ENCODE results near the gene ICA1. TPM values are rescaled to one million over a fixed set of nuclear protein-coding genes. Genes with fewer than 3 reads are reported as not detected.

Gene ICA1
- total and polyA plus RNA-seq, 2 of the 4 experiments (the other 2 are of a cell fraction), result not detected

DNA sequence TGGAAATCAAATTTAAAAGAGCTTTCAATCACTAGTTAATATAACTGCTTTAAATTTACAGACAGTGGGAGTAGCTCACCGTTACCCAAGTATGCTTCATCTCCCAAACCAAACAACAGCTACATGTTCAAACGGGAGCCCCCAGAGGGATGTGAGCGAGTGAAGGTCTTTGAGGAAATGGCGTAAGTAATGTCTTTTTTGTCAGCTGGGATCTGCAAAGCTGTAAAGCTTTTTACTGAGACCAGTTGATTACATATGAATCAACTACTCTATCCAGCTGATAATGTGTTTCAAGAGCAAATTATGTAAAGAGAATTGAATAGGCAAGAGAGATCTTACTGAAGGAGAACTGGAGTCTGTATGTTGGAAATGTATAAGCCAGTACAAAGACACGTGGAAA, 177.1 kb downstream of the ICA1 start:
- ChIA-PET POLR2A (ENCODE audit: unreplicated experiment) (no interaction called here), CTCF (interaction anchor here (0.7 to 0.8 kb wide), 2 partner anchors 120 to 416 kb away, joined by 3 read pairs; no protein-coding TSS in a partner anchor)
- H2AFZ ChIP-seq (replicated peaks; ENCODE audit: low read length, poor library complexity), result no peak overlapping the region
- H3K79me1 ChIP-seq (ENCODE audit: low read depth in 1 of 2, low read length in 2 of 2), result no peaks in the 10 kb centered on the region
- no peak overlapping the region for H3K14ac ChIP-seq (replicated peaks; ENCODE audit: low read depth, low read length)
- no peak overlapping the region for H2BK5ac ChIP-seq (ENCODE audit: low read depth, low read length, poor library complexity, severe bottlenecking)
- no peaks in the 10 kb centered on the region for H3K27me3 ChIP-seq (ENCODE audit: control insufficient read depth, insufficient read depth, low read length)
- no peak overlapping the region for H2BK120ac ChIP-seq (ENCODE audit: low read depth, low read length)
- no TSS peak for BruUV-seq (replicated peaks)
- DNase-seq, result no peak
- H2AK5ac ChIP-seq (ENCODE audit: low read depth, low read length), result no peak overlapping the region
- no peak overlapping the region for H3K4ac ChIP-seq (ENCODE audit: low read depth, low read length)
- no peaks in the 10 kb centered on the region for H3K9me1 ChIP-seq (ENCODE audit: insufficient read depth, low read length)
- H2AK9ac ChIP-seq (replicated peaks; ENCODE audit: low read depth, low read length, poor library complexity), result no peak overlapping the region
- H3K27ac ChIP-seq (ENCODE audit: insufficient read depth, low read length), result no peak overlapping the region
- H3K4me2 ChIP-seq (ENCODE audit: low read depth, low read length), result no peak overlapping the region
- H3K36me3 ChIP-seq (ENCODE audit: control insufficient read depth, insufficient read depth, low read length), result peaks cover 6% of the 10 kb centered on the region; the same call in 1 of the 2 replicates
- no peak overlapping the region for H4K91ac ChIP-seq (ENCODE audit: insufficient read depth, low read depth, low read length)
- H4K5ac ChIP-seq (ENCODE audit: low read depth, low read length), result no peak overlapping the region
- no peak overlapping the region for H3K9ac ChIP-seq (ENCODE audit: low read depth, low read length)
- no peak overlapping the region for H3K4me3 ChIP-seq (ENCODE audit: insufficient read depth, low read depth, low read length)
- no peak overlapping the region for H3K18ac ChIP-seq (ENCODE audit: low read depth, low read length)
- no CpG with 5 or more reads among the region's 5 CpGs for whole genome bisulfite sequencing, 2 experiments (ENCODE audit: extremely low coverage in 2 of 2, insufficient read length in 1 of 2)
- no peak overlapping the region for H2BK15ac ChIP-seq (ENCODE audit: low read depth, low read length)
- no peaks in the 10 kb centered on the region for H4K20me1 ChIP-seq (ENCODE audit: insufficient read depth, low read length)
- TF ChIP-seq RFX5 (IDR thresholded peaks at IDR 0.05; ENCODE audit: low read depth, low read length) (no peak), SMC3 (IDR thresholded peaks at IDR 0.05; ENCODE audit: low read depth, low read length) (no peak), MXI1 (IDR thresholded peaks at IDR 0.05; ENCODE audit: borderline replicate concordance, low read depth, low read length) (no peak), CHD1 (IDR thresholded peaks at IDR 0.05; ENCODE audit: low read depth, low read length) (no peak), RAD21 (IDR thresholded peaks at IDR 0.05; ENCODE audit: low read length) (no peak), POLR2A (IDR thresholded peaks at IDR 0.05; ENCODE audit: low read depth, low read length) (no peak), NFE2L2 (IDR thresholded peaks at IDR 0.05; ENCODE audit: low read depth, low read length) (no peak), RCOR1 (IDR thresholded peaks at IDR 0.05; ENCODE audit: insufficient replicate concordance, low read length) (no peak), BHLHE40 (IDR thresholded peaks at IDR 0.05; ENCODE audit: low read depth, low read length) (no peak), MAFK (IDR thresholded peaks at IDR 0.05; ENCODE audit: low read depth, low read length) (no peak), MAZ (IDR thresholded peaks at IDR 0.05; ENCODE audit: borderline replicate concordance, low read depth, low read length) (no peak), CEBPB (IDR thresholded peaks at IDR 0.05; ENCODE audit: low read depth, low read length) (no peak)
- TF ChIP-seq, protein P1, sequence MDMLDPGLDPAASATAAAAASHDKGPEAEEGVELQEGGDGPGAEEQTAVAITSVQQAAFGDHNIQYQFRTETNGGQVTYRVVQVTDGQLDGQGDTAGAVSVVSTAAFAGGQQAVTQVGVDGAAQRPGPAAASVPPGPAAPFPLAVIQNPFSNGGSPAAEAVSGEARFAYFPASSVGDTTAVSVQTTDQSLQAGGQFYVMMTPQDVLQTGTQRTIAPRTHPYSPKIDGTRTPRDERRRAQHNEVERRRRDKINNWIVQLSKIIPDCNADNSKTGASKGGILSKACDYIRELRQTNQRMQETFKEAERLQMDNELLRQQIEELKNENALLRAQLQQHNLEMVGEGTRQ (IDR thresholded peaks at IDR 0.05; ENCODE audit: low read depth, low read length), result no peak
- TF ChIP-seq, protein P2, sequence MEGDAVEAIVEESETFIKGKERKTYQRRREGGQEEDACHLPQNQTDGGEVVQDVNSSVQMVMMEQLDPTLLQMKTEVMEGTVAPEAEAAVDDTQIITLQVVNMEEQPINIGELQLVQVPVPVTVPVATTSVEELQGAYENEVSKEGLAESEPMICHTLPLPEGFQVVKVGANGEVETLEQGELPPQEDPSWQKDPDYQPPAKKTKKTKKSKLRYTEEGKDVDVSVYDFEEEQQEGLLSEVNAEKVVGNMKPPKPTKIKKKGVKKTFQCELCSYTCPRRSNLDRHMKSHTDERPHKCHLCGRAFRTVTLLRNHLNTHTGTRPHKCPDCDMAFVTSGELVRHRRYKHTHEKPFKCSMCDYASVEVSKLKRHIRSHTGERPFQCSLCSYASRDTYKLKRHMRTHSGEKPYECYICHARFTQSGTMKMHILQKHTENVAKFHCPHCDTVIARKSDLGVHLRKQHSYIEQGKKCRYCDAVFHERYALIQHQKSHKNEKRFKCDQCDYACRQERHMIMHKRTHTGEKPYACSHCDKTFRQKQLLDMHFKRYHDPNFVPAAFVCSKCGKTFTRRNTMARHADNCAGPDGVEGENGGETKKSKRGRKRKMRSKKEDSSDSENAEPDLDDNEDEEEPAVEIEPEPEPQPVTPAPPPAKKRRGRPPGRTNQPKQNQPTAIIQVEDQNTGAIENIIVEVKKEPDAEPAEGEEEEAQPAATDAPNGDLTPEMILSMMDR (conservative IDR thresholded peaks at IDR 0.05; ENCODE audit: low read depth, low read length), result no peak
- TF ChIP-seq, protein P3, sequence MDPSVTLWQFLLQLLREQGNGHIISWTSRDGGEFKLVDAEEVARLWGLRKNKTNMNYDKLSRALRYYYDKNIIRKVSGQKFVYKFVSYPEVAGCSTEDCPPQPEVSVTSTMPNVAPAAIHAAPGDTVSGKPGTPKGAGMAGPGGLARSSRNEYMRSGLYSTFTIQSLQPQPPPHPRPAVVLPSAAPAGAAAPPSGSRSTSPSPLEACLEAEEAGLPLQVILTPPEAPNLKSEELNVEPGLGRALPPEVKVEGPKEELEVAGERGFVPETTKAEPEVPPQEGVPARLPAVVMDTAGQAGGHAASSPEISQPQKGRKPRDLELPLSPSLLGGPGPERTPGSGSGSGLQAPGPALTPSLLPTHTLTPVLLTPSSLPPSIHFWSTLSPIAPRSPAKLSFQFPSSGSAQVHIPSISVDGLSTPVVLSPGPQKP (IDR thresholded peaks at IDR 0.05; ENCODE audit: borderline replicate concordance, low read depth, low read length), result no peak
- H3K23ac ChIP-seq (ENCODE audit: low read depth, low read length), result no peak overlapping the region
- in situ Hi-C loops (cut with MboI; ENCODE audit: low sequenced_read_pairs), result no loop called here
- dilution Hi-C loops (cut with HindIII; ENCODE audit: low sequenced_read_pairs, unreplicated experiment), result no loop called here
- no peak overlapping the region for H3K56ac ChIP-seq (ENCODE audit: extremely low read depth, insufficient read depth, low read length)
- H3K4me1 ChIP-seq (ENCODE audit: control insufficient read depth, insufficient read depth, low read length), result no peaks in the 10 kb centered on the region
- no peak overlapping the region for H4K8ac ChIP-seq (ENCODE audit: low read depth in 2 of 2, low read length in 2 of 2)
- no peak for ATAC-seq (ENCODE audit: low read depth)
- no peaks in the 10 kb centered on the region for H3K9me3 ChIP-seq (ENCODE audit: control insufficient read depth, insufficient read depth, low read length)
- intact Hi-C loops (cut with micrococcal nuclease), result no loop called here
- no peak overlapping the region for H2BK20ac ChIP-seq (ENCODE audit: low read depth, low read length)

All from IMR-90 (cell line).